Mucosa of rectum (tissue), 2 donors: ENCODE measurements around the gene USP17L19.
"Not testable (repeated sequence)": the region's sequence is repeated elsewhere in the genome, so short reads cannot be mapped to it uniquely, and the experiment has no call there.

Source experiments
- H3K27ac ChIP-seq, 2 donors: one replicate each; pipeline ENCODE4 v1.7.0; 2013; ENCODE audit warnings: inconsistent platforms in 2 of 2, low read depth in 2 of 2, low read length in 2 of 2
- H3K27me3 ChIP-seq, 2 donors: one replicate each; pipeline ENCODE4 v1.7.0; 2013; ENCODE audit warnings: low read length in 2 of 2; ENCODE audit not compliant: control insufficient read depth in 2 of 2, insufficient read depth in 2 of 2
- H3K36me3 ChIP-seq, 2 donors: one replicate each; pipeline ENCODE4 v1.7.0; 2013; ENCODE audit warnings: low read length in 2 of 2; ENCODE audit not compliant: control insufficient read depth in 2 of 2, insufficient read depth in 2 of 2
- H3K4me1 ChIP-seq, 2 donors: one replicate each; pipeline ENCODE4 v1.7.0; 2013; ENCODE audit warnings: low read length in 2 of 2, mild to moderate bottlenecking in 1 of 2; ENCODE audit not compliant: control insufficient read depth in 2 of 2, insufficient read depth in 2 of 2
- H3K4me3 ChIP-seq, 2 donors: one replicate each; pipeline ENCODE4 v1.7.0; 2013; ENCODE audit warnings: low read length in 2 of 2
- H3K9ac ChIP-seq, 2 donors: one replicate each; pipeline ENCODE4 v1.7.0; 2013; ENCODE audit warnings: low read length in 2 of 2, low read depth in 1 of 2, mild to moderate bottlenecking in 1 of 2
- H3K9me3 ChIP-seq, 2 donors: one replicate each; pipeline ENCODE4 v1.7.0; 2013; ENCODE audit warnings: low read length in 2 of 2; ENCODE audit not compliant: control insufficient read depth in 2 of 2
- donor health status: healthy.
- donor health status: Normal muscosa, but diverticular disease.

The USP17L19 gene, protein sequence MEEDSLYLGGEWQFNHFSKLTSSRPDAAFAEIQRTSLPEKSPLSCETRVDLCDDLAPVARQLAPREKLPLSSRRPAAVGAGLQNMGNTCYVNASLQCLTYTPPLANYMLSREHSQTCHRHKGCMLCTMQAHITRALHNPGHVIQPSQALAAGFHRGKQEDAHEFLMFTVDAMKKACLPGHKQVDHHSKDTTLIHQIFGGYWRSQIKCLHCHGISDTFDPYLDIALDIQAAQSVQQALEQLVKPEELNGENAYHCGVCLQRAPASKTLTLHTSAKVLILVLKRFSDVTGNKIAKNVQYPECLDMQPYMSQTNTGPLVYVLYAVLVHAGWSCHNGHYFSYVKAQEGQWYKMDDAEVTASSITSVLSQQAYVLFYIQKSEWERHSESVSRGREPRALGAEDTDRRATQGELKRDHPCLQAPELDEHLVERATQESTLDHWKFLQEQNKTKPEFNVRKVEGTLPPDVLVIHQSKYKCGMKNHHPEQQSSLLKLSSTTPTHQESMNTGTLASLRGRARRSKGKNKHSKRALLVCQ

DNA sequence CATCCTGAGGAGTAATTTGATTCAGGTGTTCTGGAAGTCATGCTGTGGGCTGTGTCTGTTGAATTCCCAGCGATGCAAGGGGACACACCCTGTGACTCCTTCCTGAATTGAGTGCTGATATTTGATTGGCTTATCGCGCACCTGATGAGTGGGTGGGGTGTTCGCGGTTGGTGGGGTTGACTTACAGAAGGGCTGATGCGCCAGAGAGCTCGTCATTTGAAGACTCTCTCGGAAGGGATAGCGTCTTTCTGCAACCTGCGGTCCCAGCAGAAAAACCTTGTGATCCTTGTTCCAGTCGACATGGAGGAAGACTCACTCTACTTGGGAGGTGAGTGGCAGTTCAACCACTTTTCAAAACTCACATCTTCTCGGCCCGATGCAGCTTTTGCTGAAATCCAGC lies at the start of gene USP17L19:
USP17L19 (plus strand) TSS at position 301 of the 400 bp plus-strand sequence; CDS start at position 301, 0 bp downstream.
- not testable (repeated sequence) for H3K27me3 ChIP-seq, H3K9me3 ChIP-seq, H3K4me3 ChIP-seq, H3K9ac ChIP-seq, H3K4me1 ChIP-seq, H3K27ac ChIP-seq, H3K36me3 ChIP-seq

DNA sequence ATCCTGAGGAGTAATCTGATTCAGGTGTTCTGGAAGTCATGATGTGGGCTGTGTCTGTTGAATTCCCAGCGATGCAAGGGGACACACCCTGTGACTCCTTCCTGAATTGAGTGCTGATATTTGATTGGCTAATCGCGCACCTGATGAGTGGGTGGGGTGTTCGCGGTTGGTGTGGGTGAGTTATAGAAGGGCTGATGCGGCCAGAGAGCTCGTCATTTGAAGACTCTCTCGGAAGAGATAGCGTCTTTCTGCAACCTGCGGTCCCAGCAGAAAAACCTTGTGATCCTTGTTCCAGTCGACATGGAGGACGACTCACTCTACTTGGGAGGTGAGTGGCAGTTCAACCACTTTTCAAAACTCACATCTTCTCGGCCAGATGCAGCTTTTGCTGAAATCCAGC lies 42.8 kb upstream of the USP17L19 start, which contains the start of gene USP17L10:
USP17L10 (plus strand) TSS at position 301 of the 400 bp plus-strand sequence; CDS start at position 301, 0 bp downstream.
- H3K36me3 ChIP-seq, H3K9ac ChIP-seq, H3K4me1 ChIP-seq, H3K27me3 ChIP-seq, H3K27ac ChIP-seq, H3K4me3 ChIP-seq, H3K9me3 ChIP-seq: not testable (repeated sequence)

DNA sequence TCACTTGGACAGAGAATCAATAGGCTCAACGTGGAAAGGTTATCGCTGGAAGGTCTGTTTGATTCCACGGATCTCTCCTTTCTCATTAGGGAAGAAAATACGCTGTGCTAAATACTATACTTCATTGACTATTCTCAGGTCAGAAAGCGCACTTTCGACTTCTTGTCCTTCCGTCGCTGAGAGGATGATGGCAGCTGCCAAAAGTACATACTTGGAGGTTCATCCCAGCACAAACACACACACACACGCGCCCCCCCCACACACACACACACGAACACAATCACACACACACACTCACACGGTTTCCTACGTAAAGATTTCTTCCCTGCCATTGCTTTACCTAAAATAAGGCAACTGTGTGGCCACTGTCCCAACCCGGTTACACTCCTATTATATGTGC lies 38.5 kb upstream of the USP17L19 start:
- H3K9me3 ChIP-seq, H3K27me3 ChIP-seq, H3K36me3 ChIP-seq, H3K4me1 ChIP-seq, H3K9ac ChIP-seq, H3K27ac ChIP-seq, H3K4me3 ChIP-seq: not testable (repeated sequence)

DNA sequence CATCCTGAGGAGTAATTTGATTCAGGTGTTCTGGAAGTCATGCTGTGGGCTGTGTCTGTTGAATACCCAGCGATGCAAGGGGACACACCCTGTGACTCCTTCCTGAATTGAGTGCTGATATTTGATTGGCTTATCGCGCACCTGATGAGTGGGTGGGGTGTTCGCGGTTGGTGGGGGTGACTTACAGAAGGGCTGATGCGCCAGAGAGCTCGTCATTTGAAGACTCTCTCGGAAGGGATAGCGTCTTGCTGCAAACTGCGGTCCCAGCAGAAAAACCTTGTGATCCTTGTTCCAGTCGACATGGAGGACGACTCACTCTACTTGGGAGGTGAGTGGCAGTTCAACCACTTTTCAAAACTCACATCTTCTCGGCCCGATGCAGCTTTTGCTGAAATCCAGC lies 38.1 kb upstream of the USP17L19 start, which contains the start of gene USP17L11:
USP17L11 (plus strand) TSS at position 301 of the 400 bp plus-strand sequence; CDS start at position 301, 0 bp downstream.
- not testable (repeated sequence) for H3K36me3 ChIP-seq, H3K9ac ChIP-seq, H3K27ac ChIP-seq, H3K9me3 ChIP-seq, H3K4me3 ChIP-seq, H3K27me3 ChIP-seq, H3K4me1 ChIP-seq

DNA sequence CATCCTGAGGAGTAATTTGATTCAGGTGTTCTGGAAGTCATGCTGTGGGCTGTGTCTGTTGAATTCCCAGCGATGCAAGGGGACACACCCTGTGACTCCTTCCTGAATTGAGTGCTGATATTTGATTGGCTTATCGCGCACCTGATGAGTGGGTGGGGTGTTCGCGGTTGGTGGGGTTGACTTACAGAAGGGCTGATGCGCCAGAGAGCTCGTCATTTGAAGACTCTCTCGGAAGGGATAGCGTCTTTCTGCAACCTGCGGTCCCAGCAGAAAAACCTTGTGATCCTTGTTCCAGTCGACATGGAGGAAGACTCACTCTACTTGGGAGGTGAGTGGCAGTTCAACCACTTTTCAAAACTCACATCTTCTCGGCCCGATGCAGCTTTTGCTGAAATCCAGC lies 33.3 kb upstream of the USP17L19 start, which contains the start of gene USP17L12:
USP17L12 (plus strand) TSS at position 301 of the 400 bp plus-strand sequence; CDS start at position 301, 0 bp downstream.
- H3K9me3 ChIP-seq, H3K4me3 ChIP-seq, H3K9ac ChIP-seq, H3K36me3 ChIP-seq, H3K27me3 ChIP-seq, H3K27ac ChIP-seq, H3K4me1 ChIP-seq: not testable (repeated sequence)

DNA sequence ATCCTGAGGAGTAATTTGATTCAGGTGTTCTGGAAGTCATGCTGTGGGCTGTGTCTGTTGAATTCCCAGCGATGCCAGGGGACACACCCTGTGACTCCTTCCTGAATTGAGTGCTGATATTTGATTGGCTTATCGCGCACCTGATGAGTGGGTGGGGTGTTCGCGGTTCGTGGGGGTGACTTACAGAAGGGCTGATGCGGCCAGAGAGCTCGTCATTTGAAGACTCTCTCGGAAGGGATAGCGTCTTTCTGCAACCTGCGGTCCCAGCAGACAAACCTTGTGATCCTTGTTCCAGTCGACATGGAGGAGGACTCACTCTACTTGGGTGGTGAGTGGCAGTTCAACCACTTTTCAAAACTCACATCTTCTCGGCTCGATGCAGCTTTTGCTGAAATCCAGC lies 28.6 kb upstream of the USP17L19 start, which contains the start of gene USP17L13:
USP17L13 (plus strand) TSS at position 301 of the 400 bp plus-strand sequence; CDS start at position 301, 0 bp downstream.
- H3K27me3 ChIP-seq, H3K9ac ChIP-seq, H3K36me3 ChIP-seq, H3K4me3 ChIP-seq, H3K9me3 ChIP-seq, H3K4me1 ChIP-seq, H3K27ac ChIP-seq: not testable (repeated sequence)

DNA sequence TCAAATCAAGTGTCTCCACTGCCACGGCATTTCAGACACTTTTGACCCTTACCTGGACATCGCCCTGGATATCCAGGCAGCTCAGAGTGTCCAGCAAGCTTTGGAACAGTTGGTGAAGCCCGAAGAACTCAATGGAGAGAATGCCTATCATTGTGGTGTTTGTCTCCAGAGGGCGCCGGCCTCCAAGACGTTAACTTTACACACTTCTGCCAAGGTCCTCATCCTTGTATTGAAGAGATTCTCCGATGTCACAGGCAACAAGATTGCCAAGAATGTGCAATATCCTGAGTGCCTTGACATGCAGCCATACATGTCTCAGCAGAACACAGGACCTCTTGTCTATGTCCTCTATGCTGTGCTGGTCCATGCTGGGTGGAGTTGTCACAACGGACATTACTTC lies 22.9 kb upstream of the USP17L19 start:
- H3K4me3 ChIP-seq, H3K36me3 ChIP-seq, H3K9me3 ChIP-seq, H3K9ac ChIP-seq, H3K27ac ChIP-seq, H3K4me1 ChIP-seq, H3K27me3 ChIP-seq: not testable (repeated sequence)

DNA sequence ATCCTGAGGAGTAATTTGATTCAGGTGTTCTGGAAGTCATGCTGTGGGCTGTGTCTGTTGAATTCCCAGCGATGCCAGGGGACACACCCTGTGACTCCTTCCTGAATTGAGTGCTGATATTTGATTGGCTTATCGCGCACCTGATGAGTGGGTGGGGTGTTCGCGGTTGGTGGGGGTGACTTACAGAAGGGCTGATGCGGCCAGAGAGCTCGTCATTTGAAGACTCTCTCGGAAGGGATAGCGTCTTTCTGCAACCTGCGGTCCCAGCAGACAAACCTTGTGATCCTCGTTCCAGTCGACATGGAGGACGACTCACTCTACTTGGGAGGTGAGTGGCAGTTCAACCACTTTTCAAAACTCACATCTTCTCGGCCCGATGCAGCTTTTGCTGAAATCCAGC lies 19.1 kb upstream of the USP17L19 start, which contains the start of gene USP17L15:
USP17L15 (plus strand) TSS at position 301 of the 400 bp plus-strand sequence; CDS start at position 301, 0 bp downstream.
- not testable (repeated sequence) for H3K4me3 ChIP-seq, H3K4me1 ChIP-seq, H3K36me3 ChIP-seq

DNA sequence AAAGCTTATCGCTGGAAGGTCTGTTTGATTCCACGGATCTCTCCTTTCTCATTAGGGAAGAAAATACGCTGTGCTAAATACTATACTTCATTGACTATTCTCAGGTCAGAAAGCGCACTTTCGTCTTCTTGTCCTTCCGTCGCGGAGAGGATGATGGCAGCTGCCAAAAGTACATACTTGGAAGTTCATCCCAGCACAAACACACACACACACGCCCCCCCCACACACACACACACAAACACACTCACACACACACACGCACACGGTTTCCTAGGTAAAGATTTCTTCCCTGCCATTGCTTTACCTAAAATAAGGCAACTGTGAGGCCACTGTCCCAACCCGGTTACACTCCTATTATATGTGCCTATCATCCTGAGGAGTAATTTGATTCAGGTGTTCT lies 14.7 kb upstream of the USP17L19 start:
- H3K9me3 ChIP-seq, H3K4me3 ChIP-seq, H3K4me1 ChIP-seq, H3K9ac ChIP-seq, H3K27ac ChIP-seq, H3K36me3 ChIP-seq, H3K27me3 ChIP-seq: not testable (repeated sequence)

More for the DNA sequence above, 19.1 kb upstream of the USP17L19 start, which contains the start of gene USP17L15:
- not testable (repeated sequence) for H3K27ac ChIP-seq, H3K9me3 ChIP-seq, H3K9ac ChIP-seq, H3K27me3 ChIP-seq

DNA sequence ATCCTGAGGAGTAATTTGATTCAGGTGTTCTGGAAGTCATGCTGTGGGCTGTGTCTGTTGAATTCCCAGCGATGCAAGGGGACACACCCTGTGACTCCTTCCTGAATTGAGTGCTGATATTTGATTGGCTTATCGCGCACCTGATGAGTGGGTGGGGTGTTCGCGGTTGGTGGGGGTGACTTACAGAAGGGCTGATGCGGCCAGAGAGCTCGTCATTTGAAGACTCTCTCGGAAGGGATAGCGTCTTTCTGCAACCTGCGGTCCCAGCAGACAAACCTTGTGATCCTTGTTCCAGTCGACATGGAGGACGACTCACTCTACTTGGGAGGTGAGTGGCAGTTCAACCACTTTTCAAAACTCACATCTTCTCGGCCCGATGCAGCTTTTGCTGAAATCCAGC lies 9.6 kb upstream of the USP17L19 start, which contains the start of gene USP17L17:
USP17L17 (plus strand) TSS at position 301 of the 400 bp plus-strand sequence; CDS start at position 301, 0 bp downstream.
- H3K27me3 ChIP-seq, H3K27ac ChIP-seq, H3K9ac ChIP-seq, H3K4me1 ChIP-seq, H3K4me3 ChIP-seq, H3K9me3 ChIP-seq, H3K36me3 ChIP-seq: not testable (repeated sequence)
